Stomach (tissue), 9 donors: ENCODE measurements around the gene POLR3GL. TPM values are rescaled to one million over a fixed set of nuclear protein-coding genes. Genes with fewer than 3 reads are reported as not detected.

Experiments used
- DNase-seq, 2 donors: peaks; one replicate each; pipeline versions ENCODE4 v3.0.0 to v3.0.0-alpha.2; 2013 to 2019
- H3K27ac ChIP-seq, 5 donors: fragments of 200-600 bp in 4 of 5; sonication (generic) in 4 of 5; one replicate each; pipeline ENCODE4 v1.5.1; 2013 to 2019; ENCODE audit warnings: mild to moderate bottlenecking in 1 of 5, moderate library complexity in 1 of 5
- H3K27me3 ChIP-seq, 3 donors: fragments of 200-600 bp; sonication (generic); one replicate each; pipeline ENCODE4 v1.5.1; 2017 to 2019; ENCODE audit warnings: mixed run types in 1 of 3
- H3K36me3 ChIP-seq, 4 donors: fragments of 200-600 bp; sonication (generic); 1 replicate in 3 of 4; 2 replicates in 1 of 4; pipeline ENCODE4 v1.5.1; 2016 to 2019
- H3K4me1 ChIP-seq, 4 donors: fragments of 200-600 bp; sonication (generic); one replicate each; pipeline ENCODE4 v1.5.1; 2016 to 2019
- H3K4me3 ChIP-seq, 4 donors: fragments of 200-600 bp; sonication (generic) in 3 of 4; one replicate each; pipeline ENCODE4 v1.5.1; 2016 to 2019; ENCODE audit warnings: mild to moderate bottlenecking in 1 of 4
- H3K9me3 ChIP-seq, 4 donors: fragments of 200-600 bp; sonication (generic); one replicate each; pipeline ENCODE4 v1.5.1; 2016 to 2019
- EP300 ChIP-seq: sonication (generic); formaldehyde crosslinking; IDR thresholded peaks from one replicate; pipeline ENCODE4 v1.6.1; 2017; ENCODE audit warnings: antibody characterized with exemption
- POLR2A ChIP-seq, 4 donors: fragments of 450-650 bp; IDR thresholded peaks; one replicate each; pipeline ENCODE4 v1.6.1; 2016; ENCODE audit warnings: antibody characterized with exemption in 4 of 4, control low read depth in 2 of 4, mild to moderate bottlenecking in 1 of 4, moderate library complexity in 1 of 4
- POLR2AphosphoS5 ChIP-seq, 3 donors: sonication (generic); formaldehyde crosslinking; IDR thresholded peaks; one replicate each; pipeline ENCODE4 v1.6.1; 2016; ENCODE audit warnings: antibody characterized with exemption in 3 of 3
- WGBS, 5 donors: extraction: QIAGEN DNeasy Blood & Tissue Kit in 3 of 5; methylation state at CpG; one replicate each; pipeline versions ENCODE4 v1.1.5 to v1.1.7; 2013 to 2018; 5-methylcytosine and 5-hydroxymethylcytosine counted together
- intact Hi-C: fragments of 100-400 bp; cut with DNase I; formaldehyde crosslinking; loops from one replicate; pipeline ENCODE4 v1.15.1; 2023; ENCODE audit warnings: low total_unique reads
- polyA plus RNA-seq, 3 donors: library from polyadenylated mRNA; stranded (reverse); fragments of 200-250 nt; gene quantifications; one replicate each; pipeline ENCODE4 v1.2.3, GENCODE V29; 2013
- total RNA-seq, 5 donors: library from RNA; depleted of rRNA; stranded (reverse); fragments of >200 nt; gene quantifications; one replicate each; pipeline versions ENCODE4 v1.1.0 to v1.2.3, GENCODE V29; 2014 to 2016
- TF ChIP-seq, protein P1 (sequence below), 7 experiments: fragments of 450-650 bp in 4 of 7; fragments of 200-600 bp in 3 of 7; sonication (generic) in 3 of 7; IDR thresholded peaks; one replicate each; pipeline ENCODE4 v1.5.1; 2016 to 2019; ENCODE audit warnings: antibody characterized with exemption in 7 of 7, control low read depth in 2 of 7, mild to moderate bottlenecking in 1 of 7
- donor health status: healthy with polysubstance abuse.
- donor health status: Bipolar disorder and iron deficiency.
- donor health status: healthy.

Gene POLR3GL
- total and polyA plus RNA-seq, 8 donors: 5.8 to 165 (median 26.9) TPM

DNA sequence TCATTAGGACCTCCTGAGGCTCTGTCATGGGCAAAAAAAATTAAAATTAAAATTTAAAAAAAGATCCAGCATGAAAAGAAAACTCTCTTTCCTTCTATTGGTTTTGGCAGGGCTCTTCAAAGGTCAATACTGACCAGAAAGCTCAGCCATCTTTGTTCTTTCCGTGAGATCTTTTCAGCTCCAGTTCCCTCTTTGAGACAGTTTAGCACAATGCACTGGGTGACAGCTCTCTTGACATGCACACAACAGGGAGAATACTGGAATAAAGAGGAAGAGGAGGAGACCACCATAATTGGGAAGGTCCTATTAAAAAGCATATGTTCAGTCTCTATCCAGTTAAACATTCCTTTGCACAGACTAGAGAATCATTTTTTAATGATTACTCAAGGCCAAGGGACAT is 13.0 kb upstream of the POLR3GL start:
- TF ChIP-seq, protein P1, sequence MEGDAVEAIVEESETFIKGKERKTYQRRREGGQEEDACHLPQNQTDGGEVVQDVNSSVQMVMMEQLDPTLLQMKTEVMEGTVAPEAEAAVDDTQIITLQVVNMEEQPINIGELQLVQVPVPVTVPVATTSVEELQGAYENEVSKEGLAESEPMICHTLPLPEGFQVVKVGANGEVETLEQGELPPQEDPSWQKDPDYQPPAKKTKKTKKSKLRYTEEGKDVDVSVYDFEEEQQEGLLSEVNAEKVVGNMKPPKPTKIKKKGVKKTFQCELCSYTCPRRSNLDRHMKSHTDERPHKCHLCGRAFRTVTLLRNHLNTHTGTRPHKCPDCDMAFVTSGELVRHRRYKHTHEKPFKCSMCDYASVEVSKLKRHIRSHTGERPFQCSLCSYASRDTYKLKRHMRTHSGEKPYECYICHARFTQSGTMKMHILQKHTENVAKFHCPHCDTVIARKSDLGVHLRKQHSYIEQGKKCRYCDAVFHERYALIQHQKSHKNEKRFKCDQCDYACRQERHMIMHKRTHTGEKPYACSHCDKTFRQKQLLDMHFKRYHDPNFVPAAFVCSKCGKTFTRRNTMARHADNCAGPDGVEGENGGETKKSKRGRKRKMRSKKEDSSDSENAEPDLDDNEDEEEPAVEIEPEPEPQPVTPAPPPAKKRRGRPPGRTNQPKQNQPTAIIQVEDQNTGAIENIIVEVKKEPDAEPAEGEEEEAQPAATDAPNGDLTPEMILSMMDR (IDR thresholded peaks at IDR 0.05): no peak
- TF ChIP-seq POLR2A (IDR thresholded peaks at IDR 0.05): no peak
- TF ChIP-seq EP300: no peak
- no peak for TF ChIP-seq POLR2AphosphoS5 (IDR thresholded peaks at IDR 0.05)
- Histone ChIP-seq H3K27ac (no peak overlapping the region), H3K27me3 (no peaks in the 10 kb centered on the region), H3K4me3 (no peak overlapping the region), H3K4me1 (peaks cover 15 to 71% (median 43%) of the 10 kb centered on the region in 4 donors), H3K9me3 (no peaks in the 10 kb centered on the region), H3K36me3 (peaks cover 0 to 12% (median 6%) of the 10 kb centered on the region in 4 donors)
- WGBS, 5 donors: 35 to 73% (median 49%) methylated on average over 1 of the region's 1 CpG
- intact Hi-C loops: no loop called here
- DNase-seq: no peak

DNA sequence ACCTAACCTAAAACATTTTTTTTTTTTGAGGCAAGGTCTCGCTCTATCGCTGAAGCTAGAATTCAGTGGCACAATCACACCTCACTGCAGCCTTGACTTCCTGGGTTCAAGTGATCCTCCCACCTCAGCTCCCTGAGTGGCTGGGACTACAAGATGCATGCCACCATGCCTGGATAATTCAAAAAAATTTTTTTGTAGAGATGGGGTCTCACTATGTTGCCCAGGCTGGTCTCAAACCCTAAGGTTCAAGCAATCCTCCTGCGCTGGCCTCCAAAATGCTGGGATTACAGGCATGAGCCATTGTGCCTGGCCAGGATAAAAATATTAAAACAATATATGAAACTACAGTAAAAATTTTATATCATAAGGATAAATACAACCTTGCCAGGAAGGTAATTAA is 11.6 kb upstream of the POLR3GL start:
- no peak for DNase-seq
- Histone ChIP-seq H3K36me3 (no peaks in the 10 kb centered on the region), H3K4me3 (no peak overlapping the region), H3K4me1 (peaks cover 21 to 79% (median 49%) of the 10 kb centered on the region in 4 donors), H3K27me3 (no peaks in the 10 kb centered on the region), H3K9me3 (no peaks in the 10 kb centered on the region), H3K27ac (no peak overlapping the region)
- 98 to 100% (median 99%) methylated on average over 3 of the region's 3 CpGs for WGBS, 5 donors
- TF ChIP-seq EP300: no peak
- TF ChIP-seq, protein P1 (IDR thresholded peaks at IDR 0.05): no peak
- TF ChIP-seq POLR2A (IDR thresholded peaks at IDR 0.05): no peak
- no peak for TF ChIP-seq POLR2AphosphoS5 (IDR thresholded peaks at IDR 0.05)
- intact Hi-C loops: no loop called here

DNA sequence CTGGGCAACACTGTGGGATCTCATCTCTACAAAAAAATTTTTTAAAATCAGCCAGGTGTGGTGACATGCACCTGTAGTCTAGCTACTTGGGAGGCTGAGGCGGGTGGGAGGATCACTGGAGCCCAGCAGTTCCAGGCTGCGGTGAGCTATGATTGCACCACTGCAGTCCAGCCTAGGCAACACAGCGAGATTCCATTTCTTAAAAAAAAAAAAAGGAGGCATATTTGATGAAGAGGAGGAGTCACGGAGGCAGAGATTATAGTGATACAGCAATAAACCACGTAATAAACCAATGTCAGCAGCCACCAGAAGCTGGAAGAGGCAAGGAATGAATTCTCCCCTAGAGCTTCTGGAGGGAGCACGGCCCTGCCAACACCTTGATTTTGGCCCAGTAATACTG is 10.6 kb upstream of the POLR3GL start:
- Histone ChIP-seq H3K4me1 (peaks cover 29 to 82% (median 56%) of the 10 kb centered on the region in 4 donors), H3K36me3 (no peaks in the 10 kb centered on the region), H3K27me3 (no peaks in the 10 kb centered on the region), H3K27ac (peak overlapping the region in 1 of 5 donors; percentile 99), H3K4me3 (no peak overlapping the region), H3K9me3 (no peaks in the 10 kb centered on the region)
- 80 to 90% (median 88%) methylated on average over 6 of the region's 6 CpGs for WGBS, 5 donors
- intact Hi-C loops: no loop called here
- TF ChIP-seq, protein P1 (IDR thresholded peaks at IDR 0.05): no peak
- TF ChIP-seq EP300: no peak
- TF ChIP-seq POLR2AphosphoS5 (IDR thresholded peaks at IDR 0.05): no peak
- no peak for TF ChIP-seq POLR2A (IDR thresholded peaks at IDR 0.05)
- no peak for DNase-seq

DNA sequence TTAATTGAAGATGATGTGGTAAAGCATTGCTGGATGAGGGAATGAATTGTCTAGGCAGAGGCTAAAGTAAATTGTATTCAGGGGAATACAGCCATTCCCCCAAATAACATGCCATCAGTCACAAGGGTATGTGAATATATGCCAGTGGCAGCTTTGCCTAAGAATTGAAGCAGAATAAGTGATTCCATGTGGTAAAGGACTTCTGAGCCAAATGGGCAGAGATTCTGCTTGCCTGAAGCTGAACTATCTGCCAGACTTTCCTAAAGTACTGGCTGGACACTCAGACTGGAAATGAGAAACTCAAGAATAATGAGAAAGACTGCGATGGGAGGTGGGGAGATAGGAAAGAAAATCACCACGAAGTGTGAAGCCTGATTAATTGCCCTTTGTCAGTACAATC is 9.1 kb upstream of the POLR3GL start:
- TF ChIP-seq, protein P1 (IDR thresholded peaks at IDR 0.05): no peak
- no peak for TF ChIP-seq POLR2A (IDR thresholded peaks at IDR 0.05)
- TF ChIP-seq POLR2AphosphoS5 (IDR thresholded peaks at IDR 0.05): no peak
- TF ChIP-seq EP300: no peak
- Histone ChIP-seq H3K27me3 (no peaks in the 10 kb centered on the region), H3K4me3 (peak overlapping the region in 1 of 4 donors; percentile 82), H3K36me3 (no peaks in the 10 kb centered on the region), H3K4me1 (peaks cover 29 to 80% (median 57%) of the 10 kb centered on the region in 4 donors), H3K9me3 (no peaks in the 10 kb centered on the region), H3K27ac (peak overlapping the region in 4 of 5 donors; percentile 2 to 99 (median 96))
- no peak for DNase-seq
- intact Hi-C loops: no loop called here
- WGBS, 5 donors: 48 to 66% (median 54%) methylated on average over 2 of the region's 2 CpGs
